Pancreas (tissue), 10 donors: ENCODE data around the gene RNF7. TPM values are rescaled to one million over a fixed set of nuclear protein-coding genes. Genes with fewer than 3 reads are reported as not detected.

Source experiments
- ATAC-seq, 4 donors: fragments of 200-7000 bp; cut with Tn5 transposase; one replicate each; pipeline versions ENCODE4 v1.8.0 to v1.9.1; 2020; ENCODE audit warnings: mild to moderate bottlenecking in 4 of 4, moderate library complexity in 4 of 4
- DNase-seq, 6 donors: peaks; one replicate each; pipeline ENCODE4 v3.0.0-alpha.2; 2020
- FAIRE-seq: peaks from 2 replicates; lab custom pipeline; 2012; peaks lifted over from hg19 to GRCh38; lab: Jason Lieb, UNC
- H3K27ac ChIP-seq, 4 donors: fragments of 200-600 bp; sonication (generic); 1 replicate in 3 of 4; 2 replicates in 1 of 4; pipeline versions ENCODE4 v1.5.0 to v1.8.0; 2020
- H3K27me3 ChIP-seq, 4 donors: fragments of 200-600 bp; one replicate each; pipeline ENCODE4 v1.8.0; 2021
- H3K36me3 ChIP-seq, 3 donors: fragments of 200-600 bp; sonication (generic) in 1 of 3; one replicate each; pipeline versions ENCODE4 v1.5.0 to v1.8.0; 2020 to 2021
- H3K4me1 ChIP-seq, 3 donors: fragments of 200-600 bp; one replicate each; pipeline ENCODE4 v1.8.0; 2021
- H3K4me3 ChIP-seq, 4 donors: fragments of 200-600 bp; sonication (generic) in 2 of 4; one replicate each; pipeline versions ENCODE4 v1.5.0 to v1.8.0; 2020 to 2021
- H3K9me3 ChIP-seq, 4 donors: fragments of 200-600 bp; one replicate each; pipeline ENCODE4 v1.8.0; 2021
- WGBS, 2 donors: extraction: QIAGEN DNeasy Blood & Tissue Kit; methylation state at CpG; one replicate each; pipeline ENCODE4 v1.1.7; 2013; 5-methylcytosine and 5-hydroxymethylcytosine counted together
- intact Hi-C, 3 donors: fragments of 100-400 bp; cut with DNase I; formaldehyde crosslinking; loops; one replicate each; pipeline versions ENCODE4 v1.11.1 to v1.14.2; 2022
- polyA plus RNA-seq, 2 donors: library from polyadenylated mRNA; stranded (reverse); fragments of 200-250 nt; gene quantifications; one replicate each; pipeline ENCODE4 v1.2.3, GENCODE V29; 2013
- total RNA-seq, 6 donors: library from RNA; stranded (reverse); fragmentation: NEBNext Ultra II Directional in 4 of 6; extraction: Animal tissue kit (Norgen Biotek cat#: 25700) in 4 of 6; gene quantifications; one replicate each; pipeline versions ENCODE4 v1.2.1 to v1.2.4, GENCODE V29; 2021 to 2023
- TF ChIP-seq, protein P1 (sequence below), 4 donors: fragments of 200-600 bp; sonication (generic) in 3 of 4; IDR thresholded peaks; one replicate each; pipeline versions ENCODE4 v1.5.0 to v1.8.0; 2021; ENCODE audit warnings: antibody characterized with exemption in 4 of 4
- donor health status: healthy with polysubstance abuse.
- donor health status: DM: no; HTN: no; CAD: no; lungs with moderate emphysema.
- donor health status: DM: no; HTN: no; CAD: no.
- donor health status: control.
- donor health status: control.
- donor health status: Bipolar disorder and iron deficiency.
- donor health status: DM: yes; HTN: yes; CAD: no.
- donor health status: DM: no; HTN: no; CAD: no.
- donor health status: DM: no; HTN: no; CAD: no.
- donor health status: DM: yes; HTN: yes; CAD: no.

RNF7 gene
- total and polyA plus RNA-seq, 8 donors = 31.7 to 103 (median 41.8) TPM

DNA sequence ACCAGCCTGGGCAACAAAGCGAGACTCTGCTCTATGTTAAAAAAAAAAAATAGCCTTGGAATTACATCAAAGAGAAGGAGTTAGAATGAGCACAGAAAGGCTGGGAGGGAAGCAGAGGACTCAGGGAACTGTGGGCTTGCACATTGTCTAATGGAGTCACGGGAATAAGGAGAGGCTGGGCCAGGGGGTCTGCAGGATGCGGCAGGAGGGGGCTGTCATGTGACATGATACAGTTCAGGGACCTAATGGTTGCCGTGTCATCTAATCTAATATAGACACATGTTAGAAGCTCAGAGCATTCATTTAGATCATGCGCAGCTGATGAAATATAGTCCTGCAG lies 57.6 kb downstream of the RNF7 start:
- no peaks in the 10 kb centered on the region for H3K27me3 ChIP-seq
- H3K36me3 ChIP-seq = no peaks in the 10 kb centered on the region
- no peak for DNase-seq
- no peak for ATAC-seq
- H3K27ac ChIP-seq = no peak overlapping the region
- H3K9me3 ChIP-seq = no peaks in the 10 kb centered on the region
- peaks cover 0 to 4% (median 0%) of the 10 kb centered on the region in 3 donors for H3K4me1 ChIP-seq
- no peak for FAIRE-seq
- intact Hi-C loops = no loop called here
- 87 to 94% methylated on average over 5 of the region's 5 CpGs for WGBS, 2 donors
- TF ChIP-seq, protein P1, sequence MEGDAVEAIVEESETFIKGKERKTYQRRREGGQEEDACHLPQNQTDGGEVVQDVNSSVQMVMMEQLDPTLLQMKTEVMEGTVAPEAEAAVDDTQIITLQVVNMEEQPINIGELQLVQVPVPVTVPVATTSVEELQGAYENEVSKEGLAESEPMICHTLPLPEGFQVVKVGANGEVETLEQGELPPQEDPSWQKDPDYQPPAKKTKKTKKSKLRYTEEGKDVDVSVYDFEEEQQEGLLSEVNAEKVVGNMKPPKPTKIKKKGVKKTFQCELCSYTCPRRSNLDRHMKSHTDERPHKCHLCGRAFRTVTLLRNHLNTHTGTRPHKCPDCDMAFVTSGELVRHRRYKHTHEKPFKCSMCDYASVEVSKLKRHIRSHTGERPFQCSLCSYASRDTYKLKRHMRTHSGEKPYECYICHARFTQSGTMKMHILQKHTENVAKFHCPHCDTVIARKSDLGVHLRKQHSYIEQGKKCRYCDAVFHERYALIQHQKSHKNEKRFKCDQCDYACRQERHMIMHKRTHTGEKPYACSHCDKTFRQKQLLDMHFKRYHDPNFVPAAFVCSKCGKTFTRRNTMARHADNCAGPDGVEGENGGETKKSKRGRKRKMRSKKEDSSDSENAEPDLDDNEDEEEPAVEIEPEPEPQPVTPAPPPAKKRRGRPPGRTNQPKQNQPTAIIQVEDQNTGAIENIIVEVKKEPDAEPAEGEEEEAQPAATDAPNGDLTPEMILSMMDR (IDR thresholded peaks at IDR 0.05) = no peak
- H3K4me3 ChIP-seq = no peak overlapping the region

- intact Hi-C loops = no loop called here
- Histone ChIP-seq H3K36me3 (no peaks in the 10 kb centered on the region), H3K9me3 (no peaks in the 10 kb centered on the region), H3K27ac (peak overlapping the region in 3 of 4 donors; percentile 22 to 64 (median 36)), H3K4me1 (peaks cover 0 to 4% (median 0%) of the 10 kb centered on the region in 3 donors), H3K4me3 (no peak overlapping the region), H3K27me3 (no peaks in the 10 kb centered on the region)
- 66 to 77% methylated on average over 11 of the region's 11 CpGs for WGBS, 2 donors
- peak in 3 of 4 donors; percentile 54 to 62 (median 57) for ATAC-seq
- FAIRE-seq = no peak
- peak in 1 of 6 donors; percentile 28 for DNase-seq
- TF ChIP-seq, protein P1 (IDR thresholded peaks at IDR 0.05) = no peak
Measured at GRCh38 chr3:141796081-141796888, 58.2 kb downstream of the RNF7 start.

Other genes with a start within 250 kb of the RNF7 start
- not detected for gene GRK7, start 25.1 kb downstream of the RNF7 start, total RNA-seq
- gene GRK7, start 25.1 kb downstream of the RNF7 start, polyA plus RNA-seq = under 1 TPM in 1 of 2 donors, not detected in 1; 0.05 TPM
- 10 to 100 TPM in 5 of 6 donors, 1 to 10 TPM in 1; 6.7 to 29.9 (median 17.6) TPM for gene ATP1B3, start 138.3 kb downstream of the RNF7 start, total RNA-seq
- 10 to 100 TPM; 24.7 to 53.0 TPM for gene ATP1B3, start 138.3 kb downstream of the RNF7 start, polyA plus RNA-seq